HepG2 (cell line): Measurements from ENCODE around the gene RAPSN. TPM values are rescaled to one million over a fixed set of nuclear protein-coding genes. Genes with fewer than 3 reads are reported as not detected.

ENCODE experiments used
- KIAA2018 ChIP-seq: sonication (generic); formaldehyde crosslinking; IDR thresholded peaks from 2 replicates; pipeline ENCODE4 v1.5.0; 2020; ENCODE audit warnings: mild to moderate bottlenecking, missing genetic modification reagents, borderline replicate concordance
- NFE2 ChIP-seq: sonication (generic); formaldehyde crosslinking; IDR thresholded peaks from 2 replicates; pipeline ENCODE4 v1.4.0; 2020; ENCODE audit warnings: missing genetic modification reagents
- SIN3B ChIP-seq: fragments of 150-350 bp; IDR thresholded peaks from 2 replicates; pipeline ENCODE4 v1.6.1; 2014; ENCODE audit warnings: low read length
- SRY ChIP-seq: sonication (generic); formaldehyde crosslinking; IDR thresholded peaks from 2 replicates; pipeline ENCODE4 v1.8.0; 2022; ENCODE audit warnings: mild to moderate bottlenecking, missing genetic modification reagents
- ZKSCAN1 ChIP-seq: fragments of 150-350 bp; IDR thresholded peaks from 2 replicates; pipeline ENCODE4 v1.6.1; 2014; ENCODE audit warnings: low read length
- ZNF629 ChIP-seq: sonication (generic); formaldehyde crosslinking; conservative IDR thresholded peaks from 2 replicates; pipeline ENCODE4 v1.5.0; 2020; ENCODE audit warnings: missing genetic modification reagents
- polyA plus RNA-seq, 8 experiments: library from polyadenylated mRNA; depleted of rRNA in 3 of 8; stranded (reverse) in 7 of 8; unstranded in 1 of 8; fragments of >200 nt; fragmentation: Illumina TruSeq in 4 of 8; extraction: Trizol in 4 of 8; gene quantifications; 2 replicates each; pipeline versions ENCODE4 v1.2.1 to v1.2.3, GENCODE V29; 2011 to 2016; ENCODE audit warnings: low read depth in 4 of 8, missing spikeins in 1 of 8, mixed read lengths in 1 of 8; ENCODE audit not compliant: insufficient read depth in 1 of 8
- total RNA-seq, 5 experiments: library from RNA; depleted of rRNA; stranded (reverse); fragments of >200 nt; fragmentation: Illumina TruSeq; extraction: Trizol; gene quantifications; 2 replicates each; pipeline ENCODE4 v1.2.3, GENCODE V29; 2016; ENCODE audit warnings: low read depth in 1 of 5
- TF ChIP-seq, protein P1 (sequence below): sonication (generic); formaldehyde crosslinking; IDR thresholded peaks from 2 replicates; pipeline ENCODE4 v1.4.0; 2020; ENCODE audit warnings: missing genetic modification reagents
- TF ChIP-seq, protein P2 (sequence below): sonication (generic); formaldehyde crosslinking; IDR thresholded peaks from 2 replicates; pipeline ENCODE4 v1.8.1; 2022; ENCODE audit warnings: low read depth, mild to moderate bottlenecking, missing genetic modification reagents

Gene RAPSN
- total and polyA plus RNA-seq, 2 of the 13 experiments (the other 11 are each of a cell fraction or from before 2014, with no cell fraction given) = 0.15 to 1.2 TPM

GRCh38 chr11:47399860-47400767 is 48.8 kb downstream of the RAPSN start (continued):
- TF ChIP-seq KIAA2018 (CRISPR knock-in tag) (no peak), SIN3B (no peak), ZKSCAN1 (no peak), ZNF629 (CRISPR knock-in tag) (peak; percentile 95), SRY (CRISPR knock-in tag) (no peak), NFE2 (CRISPR knock-in tag) (no peak)
- TF ChIP-seq, protein P1, sequence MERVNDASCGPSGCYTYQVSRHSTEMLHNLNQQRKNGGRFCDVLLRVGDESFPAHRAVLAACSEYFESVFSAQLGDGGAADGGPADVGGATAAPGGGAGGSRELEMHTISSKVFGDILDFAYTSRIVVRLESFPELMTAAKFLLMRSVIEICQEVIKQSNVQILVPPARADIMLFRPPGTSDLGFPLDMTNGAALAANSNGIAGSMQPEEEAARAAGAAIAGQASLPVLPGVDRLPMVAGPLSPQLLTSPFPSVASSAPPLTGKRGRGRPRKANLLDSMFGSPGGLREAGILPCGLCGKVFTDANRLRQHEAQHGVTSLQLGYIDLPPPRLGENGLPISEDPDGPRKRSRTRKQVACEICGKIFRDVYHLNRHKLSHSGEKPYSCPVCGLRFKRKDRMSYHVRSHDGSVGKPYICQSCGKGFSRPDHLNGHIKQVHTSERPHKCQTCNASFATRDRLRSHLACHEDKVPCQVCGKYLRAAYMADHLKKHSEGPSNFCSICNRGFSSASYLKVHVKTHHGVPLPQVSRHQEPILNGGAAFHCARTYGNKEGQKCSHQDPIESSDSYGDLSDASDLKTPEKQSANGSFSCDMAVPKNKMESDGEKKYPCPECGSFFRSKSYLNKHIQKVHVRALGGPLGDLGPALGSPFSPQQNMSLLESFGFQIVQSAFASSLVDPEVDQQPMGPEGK (CRISPR knock-in tag) = peak; percentile 78
- TF ChIP-seq, protein P2, sequence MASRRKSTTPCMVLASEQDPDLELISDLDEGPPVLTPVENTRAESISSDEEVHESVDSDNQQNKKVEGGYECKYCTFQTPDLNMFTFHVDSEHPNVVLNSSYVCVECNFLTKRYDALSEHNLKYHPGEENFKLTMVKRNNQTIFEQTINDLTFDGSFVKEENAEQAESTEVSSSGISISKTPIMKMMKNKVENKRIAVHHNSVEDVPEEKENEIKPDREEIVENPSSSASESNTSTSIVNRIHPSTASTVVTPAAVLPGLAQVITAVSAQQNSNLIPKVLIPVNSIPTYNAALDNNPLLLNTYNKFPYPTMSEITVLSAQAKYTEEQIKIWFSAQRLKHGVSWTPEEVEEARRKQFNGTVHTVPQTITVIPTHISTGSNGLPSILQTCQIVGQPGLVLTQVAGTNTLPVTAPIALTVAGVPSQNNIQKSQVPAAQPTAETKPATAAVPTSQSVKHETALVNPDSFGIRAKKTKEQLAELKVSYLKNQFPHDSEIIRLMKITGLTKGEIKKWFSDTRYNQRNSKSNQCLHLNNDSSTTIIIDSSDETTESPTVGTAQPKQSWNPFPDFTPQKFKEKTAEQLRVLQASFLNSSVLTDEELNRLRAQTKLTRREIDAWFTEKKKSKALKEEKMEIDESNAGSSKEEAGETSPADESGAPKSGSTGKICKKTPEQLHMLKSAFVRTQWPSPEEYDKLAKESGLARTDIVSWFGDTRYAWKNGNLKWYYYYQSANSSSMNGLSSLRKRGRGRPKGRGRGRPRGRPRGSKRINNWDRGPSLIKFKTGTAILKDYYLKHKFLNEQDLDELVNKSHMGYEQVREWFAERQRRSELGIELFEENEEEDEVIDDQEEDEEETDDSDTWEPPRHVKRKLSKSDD (CRISPR knock-in tag) = no peak
